ENCODE results near the gene MANEA. TPM values are rescaled to one million over a fixed set of nuclear protein-coding genes. Genes with fewer than 3 reads are reported as not detected.

MANEA gene
- polyA plus RNA-seq, 1 of the 3 experiments (the other 2 are of a cell fraction), result 2.8 TPM

DNA sequence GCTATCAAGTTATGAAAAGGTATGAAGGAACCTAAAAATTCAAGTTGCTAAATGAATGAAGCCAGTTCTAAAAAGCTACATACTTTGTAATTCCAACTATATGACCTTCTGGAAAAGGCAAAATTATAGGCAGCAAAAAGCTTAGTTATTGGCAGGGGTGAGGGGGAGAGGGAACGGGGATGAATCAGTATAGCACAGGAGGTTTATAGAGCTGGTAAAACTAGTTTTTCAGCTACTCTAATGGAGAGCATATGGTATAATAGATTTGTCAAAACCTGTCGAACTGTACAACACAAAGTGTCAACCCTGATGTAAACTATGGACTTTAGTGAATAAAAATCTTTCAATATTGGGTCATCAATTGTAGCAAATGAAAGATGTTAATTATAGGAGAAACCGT is 18.7 kb downstream of the MANEA start:
- Histone ChIP-seq H3K4me2 (no peak overlapping the region), H3K4me1 (ENCODE audit: control insufficient read depth in 1 of 2, insufficient read depth in 2 of 2, low read depth in 1 of 2, low read length in 1 of 2) (no peaks in the 10 kb centered on the region; a peak in 1 of 4 replicates), H4K20me1 (ENCODE audit: insufficient read depth) (no peaks in the 10 kb centered on the region), H3K4me3 (ENCODE audit: low read depth in 2 of 2, low read length in 1 of 2) (no peak overlapping the region), H3K27ac (ENCODE audit: low read depth in 2 of 2, low read length in 1 of 2) (no peak overlapping the region), H3F3A (replicated peaks; ENCODE audit: insufficient read depth) (no peaks in the 10 kb centered on the region), H2AFZ (ENCODE audit: low read depth) (no peak overlapping the region), H3K36me3 (replicated peaks in 1 of 2; ENCODE audit: control insufficient read depth in 1 of 2, insufficient read depth in 2 of 2, low read length in 1 of 2) (peaks cover 2 to 3% of the 10 kb centered on the region in 2 experiments), H3K9me3 (no peaks in the 10 kb centered on the region), H3K9ac (no peak overlapping the region), H3K79me2 (ENCODE audit: insufficient read depth) (no peaks in the 10 kb centered on the region), H3K27me3 (ENCODE audit: insufficient read depth) (no peaks in the 10 kb centered on the region), H3K9me2 (no peaks in the 10 kb centered on the region)
- CTCF ChIA-PET, result no interaction called here
- TF ChIP-seq, protein P1, sequence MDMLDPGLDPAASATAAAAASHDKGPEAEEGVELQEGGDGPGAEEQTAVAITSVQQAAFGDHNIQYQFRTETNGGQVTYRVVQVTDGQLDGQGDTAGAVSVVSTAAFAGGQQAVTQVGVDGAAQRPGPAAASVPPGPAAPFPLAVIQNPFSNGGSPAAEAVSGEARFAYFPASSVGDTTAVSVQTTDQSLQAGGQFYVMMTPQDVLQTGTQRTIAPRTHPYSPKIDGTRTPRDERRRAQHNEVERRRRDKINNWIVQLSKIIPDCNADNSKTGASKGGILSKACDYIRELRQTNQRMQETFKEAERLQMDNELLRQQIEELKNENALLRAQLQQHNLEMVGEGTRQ (IDR thresholded peaks at IDR 0.05; ENCODE audit: borderline replicate concordance, low read depth, low read length), result no peak
- TF ChIP-seq, protein P2, sequence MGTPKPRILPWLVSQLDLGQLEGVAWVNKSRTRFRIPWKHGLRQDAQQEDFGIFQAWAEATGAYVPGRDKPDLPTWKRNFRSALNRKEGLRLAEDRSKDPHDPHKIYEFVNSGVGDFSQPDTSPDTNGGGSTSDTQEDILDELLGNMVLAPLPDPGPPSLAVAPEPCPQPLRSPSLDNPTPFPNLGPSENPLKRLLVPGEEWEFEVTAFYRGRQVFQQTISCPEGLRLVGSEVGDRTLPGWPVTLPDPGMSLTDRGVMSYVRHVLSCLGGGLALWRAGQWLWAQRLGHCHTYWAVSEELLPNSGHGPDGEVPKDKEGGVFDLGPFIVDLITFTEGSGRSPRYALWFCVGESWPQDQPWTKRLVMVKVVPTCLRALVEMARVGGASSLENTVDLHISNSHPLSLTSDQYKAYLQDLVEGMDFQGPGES (IDR thresholded peaks at IDR 0.05; ENCODE audit: low read depth, low read length), result no peak
- TF ChIP-seq MEF2A (IDR thresholded peaks at IDR 0.05; ENCODE audit: borderline replicate concordance, low read depth), result no peak
- WGBS (ENCODE audit: low lambda C conversion rate), result 85% methylated on average over 3 of the region's 3 CpGs
- no peak for DNase-seq
- POLR2A ChIA-PET, result no interaction called here

DNA sequence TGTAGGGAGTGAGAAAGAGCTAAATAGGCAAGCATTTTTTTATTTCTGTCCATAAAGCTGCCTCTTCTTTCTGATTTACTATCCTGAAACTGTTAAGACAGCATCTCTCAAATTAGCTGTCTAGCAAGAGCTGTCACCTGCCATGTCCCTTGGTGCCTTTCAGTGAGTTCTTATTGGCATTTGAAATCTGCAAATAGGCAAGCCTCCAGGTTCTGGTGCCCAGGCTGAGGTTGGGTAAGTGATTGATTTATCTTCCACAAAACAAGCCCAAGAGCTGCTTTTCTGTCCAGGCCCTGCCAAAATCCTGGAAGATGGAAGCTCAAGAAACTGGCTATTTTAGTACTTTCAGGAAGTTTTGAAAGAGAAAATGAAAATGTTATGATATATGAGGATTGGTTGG is 22.4 kb downstream of the MANEA start:
- ChIA-PET CTCF (no interaction called here), POLR2A (interaction anchor here (0.6 kb wide), 1 partner anchor 137 kb away, joined by 3 read pairs; no protein-coding TSS in a partner anchor)
- Histone ChIP-seq H3K27me3 (ENCODE audit: insufficient read depth) (no peaks in the 10 kb centered on the region), H3K4me3 (ENCODE audit: low read depth in 2 of 2, low read length in 1 of 2) (no peak overlapping the region), H3K79me2 (ENCODE audit: insufficient read depth) (no peaks in the 10 kb centered on the region), H4K20me1 (ENCODE audit: insufficient read depth) (no peaks in the 10 kb centered on the region), H3K9ac (no peak overlapping the region), H3K9me2 (no peaks in the 10 kb centered on the region), H3F3A (replicated peaks; ENCODE audit: insufficient read depth) (no peaks in the 10 kb centered on the region), H2AFZ (ENCODE audit: low read depth) (no peak overlapping the region), H3K4me1 (ENCODE audit: control insufficient read depth in 1 of 2, insufficient read depth in 2 of 2, low read depth in 1 of 2, low read length in 1 of 2) (peaks cover 0 to 2% of the 10 kb centered on the region in 2 experiments; a peak in 1 of 4 replicates), H3K27ac (ENCODE audit: low read depth in 2 of 2, low read length in 1 of 2) (no peak overlapping the region), H3K4me2 (no peak overlapping the region), H3K36me3 (replicated peaks in 1 of 2; ENCODE audit: control insufficient read depth in 1 of 2, insufficient read depth in 2 of 2, low read length in 1 of 2) (peaks cover 2 to 3% of the 10 kb centered on the region in 2 experiments), H3K9me3 (no peaks in the 10 kb centered on the region)
- DNase-seq, result no peak
- TF ChIP-seq MXI1 (IDR thresholded peaks at IDR 0.05; ENCODE audit: low read depth, low read length) (no peak), JUND (IDR thresholded peaks at IDR 0.05) (no peak), FOXJ3 (CRISPR knock-in tag; IDR thresholded peaks at IDR 0.05) (no peak), RFX5 (IDR thresholded peaks at IDR 0.05; ENCODE audit: low read length) (no peak), RCOR1 (IDR thresholded peaks at IDR 0.05; ENCODE audit: low read length) (no peak), RXRA (IDR thresholded peaks at IDR 0.05; ENCODE audit: borderline replicate concordance, low read depth) (no peak), TCF12 (IDR thresholded peaks at IDR 0.05) (no peak), TEAD4 (IDR thresholded peaks at IDR 0.05; ENCODE audit: borderline replicate concordance, insufficient read depth) (no peak), FOXM1 (IDR thresholded peaks at IDR 0.05; ENCODE audit: low read depth) (no peak), GATA2 (CRISPR knock-in tag; IDR thresholded peaks at IDR 0.05) (no peak), EZH2phosphoT487 (IDR thresholded peaks at IDR 0.05; ENCODE audit: borderline replicate concordance, low read depth) (no peak), TAF1 (IDR thresholded peaks at IDR 0.05; ENCODE audit: borderline replicate concordance, low read depth, low read length) (no peak), FOSL2 (IDR thresholded peaks at IDR 0.05; ENCODE audit: borderline replicate concordance, low read depth) (no peak), EP300 (IDR thresholded peaks at IDR 0.05; ENCODE audit: borderline replicate concordance in 1 of 2, low read depth in 1 of 2, low read length in 1 of 2) (no peak), NFIC (IDR thresholded peaks at IDR 0.05; ENCODE audit: borderline replicate concordance) (no peak)
- TF ChIP-seq, protein P3, sequence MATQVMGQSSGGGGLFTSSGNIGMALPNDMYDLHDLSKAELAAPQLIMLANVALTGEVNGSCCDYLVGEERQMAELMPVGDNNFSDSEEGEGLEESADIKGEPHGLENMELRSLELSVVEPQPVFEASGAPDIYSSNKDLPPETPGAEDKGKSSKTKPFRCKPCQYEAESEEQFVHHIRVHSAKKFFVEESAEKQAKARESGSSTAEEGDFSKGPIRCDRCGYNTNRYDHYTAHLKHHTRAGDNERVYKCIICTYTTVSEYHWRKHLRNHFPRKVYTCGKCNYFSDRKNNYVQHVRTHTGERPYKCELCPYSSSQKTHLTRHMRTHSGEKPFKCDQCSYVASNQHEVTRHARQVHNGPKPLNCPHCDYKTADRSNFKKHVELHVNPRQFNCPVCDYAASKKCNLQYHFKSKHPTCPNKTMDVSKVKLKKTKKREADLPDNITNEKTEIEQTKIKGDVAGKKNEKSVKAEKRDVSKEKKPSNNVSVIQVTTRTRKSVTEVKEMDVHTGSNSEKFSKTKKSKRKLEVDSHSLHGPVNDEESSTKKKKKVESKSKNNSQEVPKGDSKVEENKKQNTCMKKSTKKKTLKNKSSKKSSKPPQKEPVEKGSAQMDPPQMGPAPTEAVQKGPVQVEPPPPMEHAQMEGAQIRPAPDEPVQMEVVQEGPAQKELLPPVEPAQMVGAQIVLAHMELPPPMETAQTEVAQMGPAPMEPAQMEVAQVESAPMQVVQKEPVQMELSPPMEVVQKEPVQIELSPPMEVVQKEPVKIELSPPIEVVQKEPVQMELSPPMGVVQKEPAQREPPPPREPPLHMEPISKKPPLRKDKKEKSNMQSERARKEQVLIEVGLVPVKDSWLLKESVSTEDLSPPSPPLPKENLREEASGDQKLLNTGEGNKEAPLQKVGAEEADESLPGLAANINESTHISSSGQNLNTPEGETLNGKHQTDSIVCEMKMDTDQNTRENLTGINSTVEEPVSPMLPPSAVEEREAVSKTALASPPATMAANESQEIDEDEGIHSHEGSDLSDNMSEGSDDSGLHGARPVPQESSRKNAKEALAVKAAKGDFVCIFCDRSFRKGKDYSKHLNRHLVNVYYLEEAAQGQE (IDR thresholded peaks at IDR 0.05; ENCODE audit: low read depth, low read length), result no peak
- TF ChIP-seq, protein P4, sequence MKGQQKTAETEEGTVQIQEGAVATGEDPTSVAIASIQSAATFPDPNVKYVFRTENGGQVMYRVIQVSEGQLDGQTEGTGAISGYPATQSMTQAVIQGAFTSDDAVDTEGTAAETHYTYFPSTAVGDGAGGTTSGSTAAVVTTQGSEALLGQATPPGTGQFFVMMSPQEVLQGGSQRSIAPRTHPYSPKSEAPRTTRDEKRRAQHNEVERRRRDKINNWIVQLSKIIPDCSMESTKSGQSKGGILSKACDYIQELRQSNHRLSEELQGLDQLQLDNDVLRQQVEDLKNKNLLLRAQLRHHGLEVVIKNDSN (IDR thresholded peaks at IDR 0.05; ENCODE audit: borderline replicate concordance, low read depth), result no peak
- TF ChIP-seq, protein P5, sequence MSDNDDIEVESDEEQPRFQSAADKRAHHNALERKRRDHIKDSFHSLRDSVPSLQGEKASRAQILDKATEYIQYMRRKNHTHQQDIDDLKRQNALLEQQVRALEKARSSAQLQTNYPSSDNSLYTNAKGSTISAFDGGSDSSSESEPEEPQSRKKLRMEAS (IDR thresholded peaks at IDR 0.05; ENCODE audit: low read depth), result no peak
- TF ChIP-seq, protein P2 (IDR thresholded peaks at IDR 0.05; ENCODE audit: low read depth, low read length), result no peak

All from SK-N-SH (cell line).